OCI-LY1 (cell line): ENCODE data around the gene AFAP1.

Source experiments
- H2AFZ ChIP-seq: fragments of 200-600 bp; sonication (generic), shearing (Covaris generic); 2 replicates; pipeline ENCODE4 v1.6.0; 2014; ENCODE audit warnings: antibody characterized with exemption, mild to moderate bottlenecking, low read length
- H3F3A ChIP-seq: fragments of 200-600 bp; sonication (generic), shearing (Covaris generic); 2 replicates; pipeline ENCODE4 v1.6.0; 2014; ENCODE audit warnings: mild to moderate bottlenecking, antibody characterized with exemption, low read length, moderate library complexity; ENCODE audit not compliant: insufficient read depth
- H3K27ac ChIP-seq: fragments of 200-600 bp; sonication (generic); 2 replicates; pipeline ENCODE4 v1.5.1; 2014; ENCODE audit warnings: low read length, mixed run types, mild to moderate bottlenecking, low read depth; ENCODE audit not compliant: poor library complexity, severe bottlenecking
- H3K27me3 ChIP-seq: fragments of 200-600 bp; sonication (generic); 2 replicates; pipeline ENCODE4 v1.6.0; 2014; ENCODE audit warnings: antibody characterized with exemption, mild to moderate bottlenecking, low read length, moderate library complexity; ENCODE audit not compliant: insufficient read depth
- H3K36me3 ChIP-seq: fragments of 200-600 bp; sonication (generic); 2 replicates; pipeline ENCODE4 v1.6.1; 2014; ENCODE audit warnings: mild to moderate bottlenecking, antibody characterized with exemption, low read length, moderate library complexity, mixed read lengths; ENCODE audit not compliant: insufficient read depth
- H3K4me1 ChIP-seq: fragments of 200-600 bp; sonication (generic); 2 replicates; pipeline ENCODE4 v1.5.1; 2014; ENCODE audit warnings: mild to moderate bottlenecking, low read length, moderate library complexity; ENCODE audit not compliant: insufficient read depth, severe bottlenecking
- H3K4me2 ChIP-seq: fragments of 200-600 bp; sonication (generic), shearing (Covaris generic); 2 replicates; pipeline ENCODE4 v1.6.1; 2014; ENCODE audit warnings: low read length
- H3K4me3 ChIP-seq: fragments of 200-600 bp; sonication (generic); 2 replicates; pipeline ENCODE4 v1.5.1; 2014; ENCODE audit warnings: low read length, low read depth, mild to moderate bottlenecking, mixed read lengths; ENCODE audit not compliant: poor library complexity, severe bottlenecking
- H3K79me2 ChIP-seq: fragments of 200-600 bp; shearing (Covaris generic); 2 replicates; pipeline ENCODE4 v1.6.1; 2016; ENCODE audit warnings: mixed run types, low read length, mixed read lengths; ENCODE audit not compliant: insufficient read depth
- H3K9ac ChIP-seq: fragments of 200-600 bp; sonication (generic), shearing (Covaris generic); 2 replicates; pipeline ENCODE4 v1.6.1; 2014; ENCODE audit warnings: mild to moderate bottlenecking, low read length, mixed read lengths
- H3K9me2 ChIP-seq: fragments of 200-600 bp; sonication (generic), shearing (Covaris generic); 2 replicates; pipeline ENCODE4 v1.6.1; 2014; ENCODE audit warnings: low read depth, mild to moderate bottlenecking, low read length, mixed read lengths
- H3K9me3 ChIP-seq: fragments of 200-600 bp; shearing (Covaris generic); 2 replicates; pipeline ENCODE4 v1.6.1; 2014; ENCODE audit warnings: low read length, mixed read lengths
- H4K20me1 ChIP-seq: fragments of 200-600 bp; sonication (generic), shearing (Covaris generic); 2 replicates; pipeline ENCODE4 v1.6.0; 2016; ENCODE audit warnings: mild to moderate bottlenecking, low read length; ENCODE audit not compliant: insufficient read depth
- EZH2 ChIP-seq: fragments of 200-600 bp; sonication (generic), shearing (Covaris generic); IDR thresholded peaks from 2 replicates; pipeline ENCODE4 v1.8.0; 2017; ENCODE audit warnings: borderline replicate concordance, mixed run types, mild to moderate bottlenecking, antibody characterized with exemption, low read length, moderate library complexity, mixed read lengths
- TF ChIP-seq, protein P1 (sequence below): fragments of 200-600 bp; sonication (generic), shearing (Covaris generic); IDR thresholded peaks from 2 replicates; pipeline ENCODE4 v1.5.1; 2017; ENCODE audit warnings: mild to moderate bottlenecking, antibody characterized with exemption, low read length, moderate library complexity, mixed read lengths

AFAP1 gene

DNA sequence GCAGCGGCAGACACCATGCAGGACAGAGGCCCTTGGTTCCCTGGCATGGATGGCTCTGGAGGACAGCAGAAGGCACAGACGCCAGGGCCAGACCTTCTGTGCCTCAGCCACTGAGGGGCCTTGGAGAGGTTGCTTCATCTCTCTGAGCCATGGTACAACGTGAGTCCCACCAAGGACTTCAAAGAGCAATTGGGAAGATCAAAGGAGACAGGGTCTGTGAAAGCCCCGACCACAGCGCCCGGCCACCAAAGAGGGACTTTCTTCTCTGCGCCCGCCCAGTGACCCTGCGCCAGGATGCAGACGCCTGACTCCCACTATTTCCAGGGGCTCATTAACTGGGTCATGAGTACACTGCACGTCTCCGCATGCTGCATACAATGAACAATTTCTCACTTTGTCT lies 174.0 kb downstream of the AFAP1 start:
- H3K9me2 ChIP-seq: no peaks in the 10 kb centered on the region
- no peaks in the 10 kb centered on the region for H3F3A ChIP-seq
- H3K9ac ChIP-seq: no peak overlapping the region
- no peak overlapping the region for H2AFZ ChIP-seq
- H3K27me3 ChIP-seq: no peaks in the 10 kb centered on the region
- H4K20me1 ChIP-seq: no peaks in the 10 kb centered on the region
- H3K79me2 ChIP-seq: no peaks in the 10 kb centered on the region
- H3K4me3 ChIP-seq: no peak overlapping the region
- no peak for TF ChIP-seq EZH2
- TF ChIP-seq, protein P1, sequence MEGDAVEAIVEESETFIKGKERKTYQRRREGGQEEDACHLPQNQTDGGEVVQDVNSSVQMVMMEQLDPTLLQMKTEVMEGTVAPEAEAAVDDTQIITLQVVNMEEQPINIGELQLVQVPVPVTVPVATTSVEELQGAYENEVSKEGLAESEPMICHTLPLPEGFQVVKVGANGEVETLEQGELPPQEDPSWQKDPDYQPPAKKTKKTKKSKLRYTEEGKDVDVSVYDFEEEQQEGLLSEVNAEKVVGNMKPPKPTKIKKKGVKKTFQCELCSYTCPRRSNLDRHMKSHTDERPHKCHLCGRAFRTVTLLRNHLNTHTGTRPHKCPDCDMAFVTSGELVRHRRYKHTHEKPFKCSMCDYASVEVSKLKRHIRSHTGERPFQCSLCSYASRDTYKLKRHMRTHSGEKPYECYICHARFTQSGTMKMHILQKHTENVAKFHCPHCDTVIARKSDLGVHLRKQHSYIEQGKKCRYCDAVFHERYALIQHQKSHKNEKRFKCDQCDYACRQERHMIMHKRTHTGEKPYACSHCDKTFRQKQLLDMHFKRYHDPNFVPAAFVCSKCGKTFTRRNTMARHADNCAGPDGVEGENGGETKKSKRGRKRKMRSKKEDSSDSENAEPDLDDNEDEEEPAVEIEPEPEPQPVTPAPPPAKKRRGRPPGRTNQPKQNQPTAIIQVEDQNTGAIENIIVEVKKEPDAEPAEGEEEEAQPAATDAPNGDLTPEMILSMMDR: no peak
- no peak overlapping the region for H3K27ac ChIP-seq
- H3K4me1 ChIP-seq: peaks cover 2% of the 10 kb centered on the region
- no peak overlapping the region for H3K4me2 ChIP-seq
- no peaks in the 10 kb centered on the region for H3K9me3 ChIP-seq
- H3K36me3 ChIP-seq: no peaks in the 10 kb centered on the region

DNA sequence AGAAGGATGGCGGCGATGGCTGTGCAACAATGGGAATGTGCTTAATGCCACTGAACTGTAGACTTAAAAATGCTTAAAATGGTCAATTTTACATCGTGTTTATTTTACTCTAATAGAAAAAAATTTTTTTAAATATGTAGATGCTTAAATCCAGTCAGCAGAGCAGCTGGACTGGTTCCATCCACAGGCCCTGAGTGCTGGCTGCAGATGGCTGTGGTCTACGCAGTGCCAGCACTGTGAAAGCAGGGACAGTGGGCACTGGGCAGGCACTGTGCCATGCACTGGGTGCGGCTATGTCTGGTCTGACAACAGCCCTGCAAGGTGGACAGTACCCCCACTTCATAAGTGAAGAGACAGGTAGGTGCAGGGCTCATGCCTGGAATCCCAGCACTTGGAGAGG lies 175.2 kb downstream of the AFAP1 start:
- H3K27me3 ChIP-seq: no peaks in the 10 kb centered on the region
- peaks cover 3% of the 10 kb centered on the region for H3K4me1 ChIP-seq
- H3K79me2 ChIP-seq: no peaks in the 10 kb centered on the region
- no peaks in the 10 kb centered on the region for H4K20me1 ChIP-seq
- H3K9ac ChIP-seq: no peak overlapping the region
- H2AFZ ChIP-seq: no peak overlapping the region
- no peaks in the 10 kb centered on the region for H3K9me3 ChIP-seq
- no peak overlapping the region for H3K4me2 ChIP-seq
- no peaks in the 10 kb centered on the region for H3K9me2 ChIP-seq
- H3K36me3 ChIP-seq: no peaks in the 10 kb centered on the region
- H3F3A ChIP-seq: no peaks in the 10 kb centered on the region
- H3K27ac ChIP-seq: no peak overlapping the region
- no peak for TF ChIP-seq EZH2
- TF ChIP-seq, protein P1: no peak
- H3K4me3 ChIP-seq: no peak overlapping the region

DNA sequence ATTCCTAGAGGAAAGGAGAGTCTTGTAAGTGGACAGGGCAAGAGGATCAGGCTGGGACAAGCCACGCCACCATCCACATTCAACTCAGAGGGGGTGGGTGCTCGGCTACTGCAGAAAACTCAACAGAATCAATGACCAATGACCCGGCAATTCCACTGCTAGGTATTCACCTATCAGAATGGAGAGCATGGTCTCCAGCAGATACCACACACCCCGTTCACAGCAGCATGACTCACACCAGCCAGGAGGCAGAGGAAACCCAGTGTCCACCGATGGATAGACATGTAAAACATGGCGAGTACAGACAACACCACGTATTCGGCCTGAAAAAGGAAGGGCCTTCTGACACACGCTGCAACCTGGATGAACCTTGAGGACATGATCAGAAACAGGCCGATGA lies 175.9 kb downstream of the AFAP1 start:
- H4K20me1 ChIP-seq: no peaks in the 10 kb centered on the region
- no peak for TF ChIP-seq EZH2
- TF ChIP-seq, protein P1: no peak
- H2AFZ ChIP-seq: no peak overlapping the region
- H3K27me3 ChIP-seq: no peaks in the 10 kb centered on the region
- no peaks in the 10 kb centered on the region for H3K36me3 ChIP-seq
- no peaks in the 10 kb centered on the region for H3K9me3 ChIP-seq
- H3K4me2 ChIP-seq: no peak overlapping the region
- H3K27ac ChIP-seq: no peak overlapping the region
- no peak overlapping the region for H3K9ac ChIP-seq
- H3K79me2 ChIP-seq: no peaks in the 10 kb centered on the region
- no peaks in the 10 kb centered on the region for H3K9me2 ChIP-seq
- no peaks in the 10 kb centered on the region for H3F3A ChIP-seq
- H3K4me1 ChIP-seq: peaks cover 7% of the 10 kb centered on the region
- H3K4me3 ChIP-seq: no peak overlapping the region
